NK-92 (cell line): ENCODE data around the gene AUP1.
"Not testable (repeated sequence)": the region's sequence is repeated elsewhere in the genome, so short reads cannot be mapped to it uniquely, and the experiment has no call there.

Experiments used
- DNase-seq: peaks from one replicate; lab custom pipeline; 2025; ENCODE audit not compliant: unreplicated experiment; lab: John Stamatoyannopoulos, UW

Gene AUP1

DNA sequence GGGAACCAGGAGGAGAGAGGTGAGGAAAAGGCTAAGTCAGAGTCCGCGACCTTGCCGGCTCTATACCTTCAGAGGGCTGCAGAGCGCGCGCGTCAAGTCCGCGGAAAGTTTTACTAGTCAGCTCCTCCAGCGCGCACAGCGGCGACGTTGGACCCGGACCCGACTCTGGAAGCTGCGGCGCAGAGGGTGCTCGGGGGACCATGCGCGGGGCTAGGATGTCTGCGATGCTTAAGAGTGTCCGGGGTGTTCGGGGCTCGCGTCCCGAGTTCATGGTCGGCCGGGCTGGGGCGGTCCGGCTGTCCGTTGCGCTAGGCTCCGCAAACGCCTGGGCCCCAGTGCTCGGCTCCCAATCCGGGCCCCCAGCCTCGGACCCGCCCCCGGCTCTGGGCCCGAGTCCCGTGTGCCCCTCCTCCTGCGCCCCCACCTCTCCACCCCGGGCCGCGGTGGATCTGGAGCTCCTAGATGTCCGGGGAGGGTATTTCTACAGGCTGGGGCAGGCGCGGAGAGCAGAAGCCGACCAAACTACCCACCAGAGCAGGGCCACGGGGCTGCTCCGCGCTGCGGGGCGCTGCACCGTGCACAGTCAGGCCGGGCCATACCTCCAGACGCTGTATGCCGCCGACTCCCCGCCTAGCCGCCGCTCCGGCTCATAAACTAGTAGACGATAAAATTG, 30.1 kb downstream of the AUP1 start, which contains the start of gene LBX2:
Gene LBX2, minus strand, starts transcription at position 337 of the 673 bp plus-strand sequence. Its CDS starts 66 bp downstream, at position 271.
- no peak for DNase-seq

DNA sequence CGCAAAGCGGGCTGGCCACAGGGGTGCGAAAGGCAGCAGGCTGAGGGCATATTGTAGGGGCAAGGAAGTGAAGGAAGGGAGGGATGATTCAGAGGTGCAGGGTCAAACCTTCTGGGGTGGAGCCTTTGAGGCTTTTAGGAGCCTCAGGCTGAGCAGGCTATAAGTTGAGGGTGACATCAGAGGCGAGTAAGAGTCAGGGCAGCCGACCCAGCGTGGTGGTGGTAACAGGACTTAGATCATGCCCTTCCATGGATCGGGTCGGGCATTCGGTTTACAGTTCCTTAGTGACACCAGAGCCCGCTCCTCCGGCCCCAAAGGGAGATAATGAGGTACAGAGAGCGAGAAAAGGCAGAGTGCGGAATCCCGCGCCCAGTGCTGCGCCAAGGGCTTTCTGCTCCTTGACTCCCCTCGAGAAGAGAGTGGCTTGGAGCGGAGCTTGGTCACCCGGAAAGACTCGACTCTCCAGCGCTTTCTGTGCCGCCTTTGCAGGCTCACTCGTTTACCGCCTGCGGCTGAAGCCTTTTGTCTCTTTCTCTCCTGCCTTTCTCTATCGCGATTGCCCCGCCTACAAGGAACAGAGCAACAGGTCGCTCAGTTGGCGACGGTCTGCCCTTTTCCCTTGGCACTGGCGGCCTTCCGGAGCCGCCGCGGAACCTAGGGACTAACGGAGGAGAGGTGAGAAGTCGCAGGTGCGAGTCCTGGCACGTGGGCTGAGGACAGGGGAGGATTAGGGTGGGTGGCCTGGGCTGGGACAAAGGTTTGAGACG, 30.8 kb downstream of the AUP1 start:
- DNase-seq = no peak

- DNase-seq = no peak
These were observed 31.6 kb downstream of the AUP1 start for GRCh38 chr2:74497777-74498499.

DNA sequence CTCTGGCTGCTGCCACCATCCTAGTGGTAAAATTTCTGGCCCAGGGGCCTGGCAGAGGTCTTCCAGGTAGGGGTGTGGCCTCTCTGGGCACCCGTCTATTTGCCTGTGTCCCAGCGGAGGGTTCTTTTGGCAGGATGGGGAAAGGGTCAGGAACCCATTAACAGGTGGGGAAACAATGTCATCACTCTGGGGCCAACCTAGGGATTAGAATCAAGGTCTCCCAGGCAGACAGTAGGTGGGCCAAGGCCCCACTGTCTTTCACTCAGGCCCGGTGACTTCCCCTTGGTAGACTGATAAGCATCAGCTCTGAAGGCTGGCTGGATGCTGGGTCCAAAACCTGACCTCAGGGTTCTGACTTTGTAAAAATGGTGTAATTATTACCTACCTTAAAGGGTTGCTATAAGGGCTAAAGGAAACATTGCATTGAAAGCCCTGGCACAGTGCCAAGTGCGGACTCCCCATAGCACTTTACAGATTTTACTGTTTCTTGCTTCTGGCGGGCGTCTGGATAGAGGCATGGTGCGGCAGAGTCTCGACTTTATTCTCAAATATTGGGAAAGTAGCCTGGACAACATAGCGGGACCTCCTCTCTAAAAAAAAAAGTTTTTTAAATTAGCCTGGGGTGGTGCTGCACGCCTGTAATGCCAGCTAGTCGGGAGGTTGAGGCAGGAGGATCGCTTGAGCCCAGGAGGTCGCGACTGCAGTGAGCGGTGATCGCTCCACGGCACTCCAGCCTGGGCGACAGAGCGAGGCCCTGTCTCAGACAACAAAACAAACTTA, 32.3 kb downstream of the AUP1 start:
- no peak for DNase-seq

DNA sequence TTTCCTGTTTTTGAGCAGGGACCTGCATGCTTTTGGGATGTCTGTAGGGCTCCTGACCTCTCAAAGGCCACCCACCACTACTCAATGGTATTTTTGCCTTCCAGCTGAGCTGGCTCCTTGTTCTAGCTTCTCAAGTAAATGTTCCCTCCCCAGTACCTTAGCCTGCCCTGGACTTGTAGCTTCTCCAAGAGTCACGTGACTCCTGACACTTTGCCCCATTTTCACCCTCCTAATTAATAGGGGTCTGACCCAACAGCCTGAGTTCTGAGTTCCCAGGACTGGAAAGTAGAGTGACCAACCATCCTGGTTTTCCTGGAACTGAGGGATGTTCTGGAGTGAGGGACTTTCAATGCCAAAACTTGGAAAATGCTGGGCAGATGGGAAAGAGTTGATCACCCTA, 34.1 kb downstream of the AUP1 start:
- no peak for DNase-seq

DNA sequence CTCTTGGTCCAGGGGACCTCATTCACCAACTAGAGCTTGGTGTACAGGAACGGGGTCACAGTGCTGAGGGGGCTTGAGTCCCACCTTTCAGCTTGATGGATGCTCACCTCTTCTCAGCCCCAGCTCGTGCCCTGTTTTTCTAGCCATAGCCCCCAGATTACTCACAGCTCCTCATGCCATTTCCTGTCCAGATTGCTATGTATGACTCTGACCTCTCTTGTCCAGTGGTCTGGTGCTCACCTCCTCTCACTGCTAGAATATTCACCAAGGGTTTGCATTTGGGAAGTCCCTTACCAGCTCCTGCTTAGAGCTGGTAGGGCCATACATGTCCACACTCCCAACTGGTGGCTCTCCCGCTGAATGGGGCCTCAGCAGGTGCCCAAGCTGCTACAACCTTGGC, 36.0 kb downstream of the AUP1 start:
- no peak for DNase-seq

DNA sequence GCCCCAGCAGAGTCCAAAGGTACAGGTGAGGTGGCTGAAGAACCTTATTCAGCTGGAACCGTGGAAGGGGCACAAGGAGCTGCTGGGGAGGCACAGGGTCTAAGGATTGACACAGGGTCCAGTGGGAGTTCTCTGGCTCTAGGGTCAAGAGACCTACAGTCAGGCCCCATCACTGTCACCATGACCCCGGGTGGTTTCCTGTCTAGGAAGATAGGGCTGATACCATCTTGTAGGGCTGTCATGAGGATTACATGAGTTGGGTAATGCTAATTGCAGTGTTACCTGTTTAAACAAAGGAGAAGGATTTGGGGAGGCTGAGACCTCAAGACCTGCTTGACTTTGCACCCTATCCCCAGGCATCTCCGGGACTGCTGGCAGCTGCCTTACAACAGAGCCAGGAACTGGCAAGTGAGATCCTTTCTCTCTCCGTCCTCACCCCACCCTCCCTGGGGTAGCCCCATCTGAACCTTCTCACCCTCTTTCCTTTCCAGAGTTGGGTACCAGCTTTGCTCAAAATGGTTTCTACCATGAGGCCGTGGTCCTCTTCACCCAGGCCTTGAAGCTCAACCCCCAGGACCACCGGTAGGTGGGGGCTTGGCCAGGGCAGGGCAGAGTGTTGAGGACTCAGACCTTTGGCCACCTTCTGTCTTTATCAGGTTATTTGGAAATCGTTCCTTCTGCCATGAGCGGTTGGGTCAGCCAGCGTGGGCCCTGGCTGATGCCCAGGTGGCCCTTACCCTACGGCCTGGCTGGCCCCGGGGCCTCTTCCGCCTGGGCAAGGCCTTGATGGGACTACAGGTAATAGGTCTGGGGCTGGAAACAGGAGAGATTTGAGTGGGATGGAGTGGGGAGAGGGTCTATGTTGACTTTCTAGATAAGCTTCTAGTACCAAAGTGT, 37.6 kb downstream of the AUP1 start:
- DNase-seq = no peak

- DNase-seq = no peak
These were observed 39.6 kb downstream of the AUP1 start for GRCh38 chr2:74489906-74490305.

DNA sequence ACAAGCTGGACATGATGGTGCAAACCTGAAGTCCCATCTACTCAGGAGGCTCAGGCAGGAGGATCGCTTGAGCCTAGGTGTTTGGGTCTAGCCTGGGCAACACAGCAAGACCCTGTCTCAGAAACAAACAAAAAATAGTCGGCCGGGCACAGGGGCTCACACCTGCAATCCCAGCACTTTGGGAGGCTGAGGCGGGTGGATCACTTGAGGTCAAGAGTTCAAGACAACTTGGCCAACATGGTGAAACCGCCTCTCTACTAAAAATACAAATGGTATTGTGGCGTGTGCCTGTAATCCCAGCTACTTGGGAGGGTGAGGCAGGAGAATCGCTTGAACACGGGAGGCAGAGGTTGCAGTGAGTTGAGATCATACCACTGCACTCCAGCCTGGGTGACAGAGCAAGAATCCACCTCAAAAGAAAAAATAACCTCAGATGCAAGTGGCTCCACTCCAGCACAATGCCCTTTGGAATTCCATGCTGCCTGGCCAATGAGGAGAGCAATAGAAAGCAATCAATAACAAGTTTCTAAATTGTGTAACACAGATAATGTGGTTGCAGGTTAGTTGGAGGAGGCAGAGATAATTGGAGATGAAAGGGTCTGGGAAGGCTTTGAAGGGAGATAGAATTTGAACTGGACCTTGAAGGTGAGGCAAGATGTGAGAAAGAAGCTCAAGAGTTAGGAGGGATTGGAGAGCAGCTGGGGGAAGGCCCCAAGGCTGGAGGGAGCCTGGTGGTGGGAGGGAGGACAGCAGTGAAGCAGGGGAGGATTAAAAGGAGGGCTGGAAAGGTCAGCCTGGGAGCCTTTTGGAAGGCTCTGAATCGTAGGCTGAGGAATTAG, 40.6 kb downstream of the AUP1 start:
- no peak for DNase-seq

DNA sequence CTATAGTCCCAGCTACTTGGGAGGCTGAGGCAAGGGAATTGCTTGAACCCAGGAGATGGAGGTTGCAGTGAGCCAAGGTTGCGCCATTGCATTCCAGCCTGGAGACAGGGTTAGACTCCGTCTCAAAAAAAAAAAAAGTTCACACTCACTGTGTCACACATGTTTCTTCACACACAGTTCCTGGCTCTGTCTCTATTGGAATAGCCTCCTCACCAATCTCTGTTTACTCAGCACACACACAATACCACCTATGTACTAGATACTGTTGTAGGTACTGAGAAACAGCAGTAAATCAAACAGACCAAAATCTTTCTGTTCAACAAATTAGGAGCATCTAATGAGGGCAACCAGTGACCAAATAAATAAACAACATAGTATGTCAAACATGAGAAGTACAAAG, 43.4 kb downstream of the AUP1 start:
- no peak for DNase-seq

GRCh38 chr2:74483675-74484164, 45.8 kb downstream of the AUP1 start:
- DNase-seq = not testable (repeated sequence)

DNA sequence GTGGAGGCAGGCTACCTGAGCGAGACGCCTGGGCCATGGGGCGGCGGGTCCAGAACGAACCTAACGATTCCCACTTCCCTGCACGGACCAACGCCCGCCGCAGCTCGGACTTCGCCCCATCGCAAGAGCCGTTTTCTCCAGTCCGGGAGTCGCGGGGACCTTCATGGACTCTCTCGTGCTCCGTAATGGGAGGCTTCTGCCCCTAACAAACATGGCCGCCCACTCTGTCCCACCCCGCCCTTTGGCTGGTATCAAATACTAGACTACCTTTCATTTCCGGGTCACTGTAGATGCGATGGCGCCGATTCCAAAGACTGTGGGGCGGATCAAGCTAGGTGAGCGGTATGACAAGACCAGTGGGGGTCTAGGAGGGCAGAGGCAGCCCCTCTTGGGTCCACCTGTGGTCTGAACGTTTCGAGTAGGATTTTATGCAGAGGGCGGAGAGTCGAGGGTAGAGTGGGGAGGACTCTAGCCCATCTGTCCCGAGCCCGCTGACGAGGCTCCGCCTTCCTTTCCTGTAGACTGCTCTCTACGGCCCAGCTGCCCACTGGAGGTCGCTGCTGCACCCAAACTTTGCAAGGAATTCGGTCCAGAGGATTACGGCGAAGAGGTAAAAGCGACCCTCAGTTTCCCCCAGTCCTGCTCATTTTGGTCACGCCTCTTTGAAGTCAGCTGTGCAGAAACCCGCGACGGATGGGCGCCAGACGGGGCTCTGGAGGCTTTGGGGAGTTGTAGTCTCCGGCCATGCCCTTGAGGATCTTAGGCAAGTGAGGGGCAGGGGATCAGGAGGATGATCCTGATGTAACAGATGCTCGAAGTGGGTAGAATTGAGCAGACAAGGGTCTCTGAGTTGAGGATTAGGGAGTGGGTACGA, 46.5 kb downstream of the AUP1 start, which contains the start of the genes CCDC142 and TTC31:
Gene CCDC142, minus strand, starts transcription at position 198 of the 874 bp plus-strand sequence. Its CDS starts 161 bp downstream, at position 37.
Gene TTC31, plus strand, starts transcription at position 281 of the 874 bp plus-strand sequence. Its CDS starts 15 bp downstream, at position 296.
- DNase-seq = no peak

GRCh38 chr2:74481961-74482800, 47.3 kb downstream of the AUP1 start:
- no peak for DNase-seq

GRCh38 chr2:74481431-74481830, 48.1 kb downstream of the AUP1 start:
- no peak for DNase-seq
